Measurements from ENCODE around the gene CMTR1. TPM values are rescaled to one million over a fixed set of nuclear protein-coding genes. Genes with fewer than 3 reads are reported as not detected.

Gene CMTR1
- total and polyA plus RNA-seq, 10 of the 15 experiments (the other 5 are each of a cell fraction or from before 2014, with no cell fraction given): 2.7 to 67.0 (median 46.2) TPM

DNA sequence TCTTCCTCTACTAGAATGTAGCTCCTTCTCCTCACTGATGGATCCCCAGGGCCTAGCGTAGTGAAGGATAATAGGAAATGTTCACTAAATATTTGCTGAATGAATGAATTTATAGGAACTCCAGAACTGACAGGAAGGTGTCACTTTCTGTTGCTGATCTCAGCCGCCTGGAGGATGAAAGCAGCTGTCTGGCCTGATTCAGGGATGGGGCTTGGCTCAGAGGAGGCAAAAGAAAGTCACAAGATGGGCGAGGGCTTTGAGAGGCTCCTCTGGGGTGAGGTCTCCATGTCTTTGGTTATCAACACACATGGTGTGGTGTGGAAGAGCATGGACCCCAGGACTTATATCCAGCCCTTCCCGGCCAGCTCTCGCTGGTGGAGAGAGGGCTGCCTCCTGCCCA is 78.2 kb downstream of the CMTR1 start:
- WGBS (ENCODE audit: insufficient coverage, insufficient replicate concordance, low lambda C conversion rate, missing lambda C conversion rate): 54% methylated on average over 5 of the region's 5 CpGs
- Histone ChIP-seq H3K4me1 (ENCODE audit: control insufficient read depth, insufficient read depth, low read length) (peaks cover 16% of the 10 kb centered on the region), H4K20me1 (ENCODE audit: control insufficient read depth, insufficient read depth) (no peaks in the 10 kb centered on the region), H3K79me2 (ENCODE audit: control insufficient read depth, insufficient read depth, low read length) (no peaks in the 10 kb centered on the region), H3K27me3 (replicated peaks in 1 of 2; ENCODE audit: control insufficient read depth in 2 of 2, insufficient read depth in 2 of 2, low read length in 1 of 2) (no peaks in the 10 kb centered on the region), H3K36me3 (ENCODE audit: control insufficient read depth in 2 of 2, insufficient read depth in 2 of 2, low read length in 1 of 2) (no peaks in the 10 kb centered on the region), H3K27ac (ENCODE audit: control insufficient read depth, insufficient read depth) (no peak overlapping the region), H3K4me2 (ENCODE audit: control insufficient read depth, insufficient read depth) (no peak overlapping the region), H3K4me3 (no peak overlapping the region), H2AFZ (ENCODE audit: control insufficient read depth, low read depth, low read length) (no peak overlapping the region), H3K9me3 (replicated peaks; ENCODE audit: control insufficient read depth, insufficient read depth, low read length) (no peaks in the 10 kb centered on the region), H3K9ac (ENCODE audit: control insufficient read depth, insufficient read depth, low read length) (no peak overlapping the region)
- ChIA-PET POLR2A (interaction anchor here (0.5 to 1.1 kb wide), 3 partner anchors 12 to 19 kb away, joined by 5 to 7 read pairs (median 5); partner anchors contain the start of gene CCDC167), CTCF (interaction anchor here (1.2 to 1.3 kb wide), 2 partner anchors 16 to 19 kb away, joined by 3 to 4 read pairs; no protein-coding TSS in a partner anchor), SMC1A (ENCODE audit: uncharacterized antibody, unreplicated experiment) (interaction anchor here (0.7 to 3.1 kb wide), 4 partner anchors 11 to 48 kb away, joined by 3 to 8 read pairs (median 4); partner anchors contain the start of gene CCDC167), RAD21 (ENCODE audit: unreplicated experiment) (interaction anchor here (1.2 to 1.6 kb wide), 2 partner anchors 12 to 23 kb away, joined by 3 to 5 read pairs; partner anchors contain the start of gene CCDC167)
- no TSS peak for BruUV-seq (replicated peaks)
- intact Hi-C loops (cut with micrococcal nuclease; ENCODE audit: unreplicated experiment): no loop called here
- FAIRE-seq: no peak
- in situ Hi-C loops (cut with MboI): no loop called here
- ATAC-seq: no peak
- DNase-seq (ENCODE audit: low read depth, low spot score): no peak
- TF ChIP-seq TARDBP (IDR thresholded peaks at IDR 0.05; ENCODE audit: borderline replicate concordance) (no peak), BHLHE40 (IDR thresholded peaks at IDR 0.05; ENCODE audit: borderline replicate concordance in 1 of 2, low read depth in 2 of 2, low read length in 1 of 2) (no peak), TCF3 (IDR thresholded peaks at IDR 0.05; ENCODE audit: borderline replicate concordance, insufficient read depth, low read depth, low read length) (no peak), EED (IDR thresholded peaks at IDR 0.05; ENCODE audit: low read depth) (no peak), SREBF2 (IDR thresholded peaks at IDR 0.05; ENCODE audit: low read length) (no peak), NRF1 (conservative IDR thresholded peaks at IDR 0.05; ENCODE audit: low read depth, low read length) (no peak), SUPT20H (IDR thresholded peaks at IDR 0.05; ENCODE audit: borderline replicate concordance, control insufficient read depth, low read depth, low read length) (no peak), CREM (IDR thresholded peaks at IDR 0.05; ENCODE audit: low read depth) (no peak), RCOR1 (conservative IDR thresholded peaks at IDR 0.05; ENCODE audit: low read depth, low read length) (no peak), ZNF622 (IDR thresholded peaks at IDR 0.05) (no peak), LARP7 (IDR thresholded peaks at IDR 0.05) (no peak)
- TF ChIP-seq, protein P1, sequence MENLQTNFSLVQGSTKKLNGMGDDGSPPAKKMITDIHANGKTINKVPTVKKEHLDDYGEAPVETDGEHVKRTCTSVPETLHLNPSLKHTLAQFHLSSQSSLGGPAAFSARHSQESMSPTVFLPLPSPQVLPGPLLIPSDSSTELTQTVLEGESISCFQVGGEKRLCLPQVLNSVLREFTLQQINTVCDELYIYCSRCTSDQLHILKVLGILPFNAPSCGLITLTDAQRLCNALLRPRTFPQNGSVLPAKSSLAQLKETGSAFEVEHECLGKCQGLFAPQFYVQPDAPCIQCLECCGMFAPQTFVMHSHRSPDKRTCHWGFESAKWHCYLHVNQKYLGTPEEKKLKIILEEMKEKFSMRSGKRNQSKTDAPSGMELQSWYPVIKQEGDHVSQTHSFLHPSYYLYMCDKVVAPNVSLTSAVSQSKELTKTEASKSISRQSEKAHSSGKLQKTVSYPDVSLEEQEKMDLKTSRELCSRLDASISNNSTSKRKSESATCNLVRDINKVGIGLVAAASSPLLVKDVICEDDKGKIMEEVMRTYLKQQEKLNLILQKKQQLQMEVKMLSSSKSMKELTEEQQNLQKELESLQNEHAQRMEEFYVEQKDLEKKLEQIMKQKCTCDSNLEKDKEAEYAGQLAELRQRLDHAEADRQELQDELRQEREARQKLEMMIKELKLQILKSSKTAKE (IDR thresholded peaks at IDR 0.05; ENCODE audit: low read depth, poor library complexity, severe bottlenecking): no peak
- TF ChIP-seq, protein P2, sequence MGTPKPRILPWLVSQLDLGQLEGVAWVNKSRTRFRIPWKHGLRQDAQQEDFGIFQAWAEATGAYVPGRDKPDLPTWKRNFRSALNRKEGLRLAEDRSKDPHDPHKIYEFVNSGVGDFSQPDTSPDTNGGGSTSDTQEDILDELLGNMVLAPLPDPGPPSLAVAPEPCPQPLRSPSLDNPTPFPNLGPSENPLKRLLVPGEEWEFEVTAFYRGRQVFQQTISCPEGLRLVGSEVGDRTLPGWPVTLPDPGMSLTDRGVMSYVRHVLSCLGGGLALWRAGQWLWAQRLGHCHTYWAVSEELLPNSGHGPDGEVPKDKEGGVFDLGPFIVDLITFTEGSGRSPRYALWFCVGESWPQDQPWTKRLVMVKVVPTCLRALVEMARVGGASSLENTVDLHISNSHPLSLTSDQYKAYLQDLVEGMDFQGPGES (IDR thresholded peaks at IDR 0.05): no peak
- TF ChIP-seq, protein P3, sequence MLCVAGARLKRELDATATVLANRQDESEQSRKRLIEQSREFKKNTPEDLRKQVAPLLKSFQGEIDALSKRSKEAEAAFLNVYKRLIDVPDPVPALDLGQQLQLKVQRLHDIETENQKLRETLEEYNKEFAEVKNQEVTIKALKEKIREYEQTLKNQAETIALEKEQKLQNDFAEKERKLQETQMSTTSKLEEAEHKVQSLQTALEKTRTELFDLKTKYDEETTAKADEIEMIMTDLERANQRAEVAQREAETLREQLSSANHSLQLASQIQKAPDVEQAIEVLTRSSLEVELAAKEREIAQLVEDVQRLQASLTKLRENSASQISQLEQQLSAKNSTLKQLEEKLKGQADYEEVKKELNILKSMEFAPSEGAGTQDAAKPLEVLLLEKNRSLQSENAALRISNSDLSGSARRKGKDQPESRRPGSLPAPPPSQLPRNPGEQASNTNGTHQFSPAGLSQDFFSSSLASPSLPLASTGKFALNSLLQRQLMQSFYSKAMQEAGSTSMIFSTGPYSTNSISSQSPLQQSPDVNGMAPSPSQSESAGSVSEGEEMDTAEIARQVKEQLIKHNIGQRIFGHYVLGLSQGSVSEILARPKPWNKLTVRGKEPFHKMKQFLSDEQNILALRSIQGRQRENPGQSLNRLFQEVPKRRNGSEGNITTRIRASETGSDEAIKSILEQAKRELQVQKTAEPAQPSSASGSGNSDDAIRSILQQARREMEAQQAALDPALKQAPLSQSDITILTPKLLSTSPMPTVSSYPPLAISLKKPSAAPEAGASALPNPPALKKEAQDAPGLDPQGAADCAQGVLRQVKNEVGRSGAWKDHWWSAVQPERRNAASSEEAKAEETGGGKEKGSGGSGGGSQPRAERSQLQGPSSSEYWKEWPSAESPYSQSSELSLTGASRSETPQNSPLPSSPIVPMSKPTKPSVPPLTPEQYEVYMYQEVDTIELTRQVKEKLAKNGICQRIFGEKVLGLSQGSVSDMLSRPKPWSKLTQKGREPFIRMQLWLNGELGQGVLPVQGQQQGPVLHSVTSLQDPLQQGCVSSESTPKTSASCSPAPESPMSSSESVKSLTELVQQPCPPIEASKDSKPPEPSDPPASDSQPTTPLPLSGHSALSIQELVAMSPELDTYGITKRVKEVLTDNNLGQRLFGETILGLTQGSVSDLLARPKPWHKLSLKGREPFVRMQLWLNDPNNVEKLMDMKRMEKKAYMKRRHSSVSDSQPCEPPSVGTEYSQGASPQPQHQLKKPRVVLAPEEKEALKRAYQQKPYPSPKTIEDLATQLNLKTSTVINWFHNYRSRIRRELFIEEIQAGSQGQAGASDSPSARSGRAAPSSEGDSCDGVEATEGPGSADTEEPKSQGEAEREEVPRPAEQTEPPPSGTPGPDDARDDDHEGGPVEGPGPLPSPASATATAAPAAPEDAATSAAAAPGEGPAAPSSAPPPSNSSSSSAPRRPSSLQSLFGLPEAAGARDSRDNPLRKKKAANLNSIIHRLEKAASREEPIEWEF (IDR thresholded peaks at IDR 0.05; ENCODE audit: insufficient replicate concordance, low read depth, low read length): no peak

Measured in GM12878 (cell line).